ENCODE results near the gene PERM1. TPM values are rescaled to one million over a fixed set of nuclear protein-coding genes. Genes with fewer than 3 reads are reported as not detected.

Gene PERM1
- total RNA-seq, 1 donor from 2014 or later, result not detected

- no peaks in the 10 kb centered on the region for H3K9me3 Mint-ChIP-seq (ENCODE audit: low read depth)
- peak within 1 kb of the TSS; percentile 85 for H3K4me3 Mint-ChIP-seq (ENCODE audit: low read depth)
- peaks cover 7% of the 10 kb centered on the region for H3K4me1 Mint-ChIP-seq (ENCODE audit: low read depth)
- peak; percentile 52 for DNase-seq (ENCODE audit: low spot score, unreplicated experiment)
- H3K27me3 Mint-ChIP-seq, result no peaks in the 10 kb centered on the region
- H3K27ac Mint-ChIP-seq, result no peak within 1 kb of the TSS
- no peak for TF ChIP-seq CTCF (IDR thresholded peaks at IDR 0.05; ENCODE audit: unreplicated experiment)
- H3K36me3 Mint-ChIP-seq (ENCODE audit: insufficient read depth), result peaks cover 6% of the 10 kb centered on the region
Observed at GRCh38 chr1:960363-961131, 21.3 kb downstream of the PERM1 start, which contains the start of gene KLHL17. Gene KLHL17 (plus strand): TSS chr1:960584. CDS start chr1:960694, 110 bp downstream.

- Mint-ChIP-seq H3K4me3 (ENCODE audit: low read depth) (peak overlapping the region; percentile 85), H3K27ac (no peak overlapping the region), H3K36me3 (ENCODE audit: insufficient read depth) (peaks cover 7% of the 10 kb centered on the region), H3K4me1 (ENCODE audit: low read depth) (peaks cover 7% of the 10 kb centered on the region), H3K9me3 (ENCODE audit: low read depth) (no peaks in the 10 kb centered on the region), H3K27me3 (no peaks in the 10 kb centered on the region)
- DNase-seq (ENCODE audit: low spot score, unreplicated experiment), result no peak
- no peak for TF ChIP-seq CTCF (IDR thresholded peaks at IDR 0.05; ENCODE audit: unreplicated experiment)
Observed at GRCh38 chr1:959731-960362, 22.0 kb downstream of the PERM1 start.

GRCh38 chr1:958823-959730 is 22.8 kb downstream of the PERM1 start, which contains the start of gene NOC2L:
Gene NOC2L (minus strand): TSS chr1:959256. CDS start chr1:959240, 16 bp downstream.
- Mint-ChIP-seq H3K27ac (peak within 1 kb of the TSS; percentile 50), H3K27me3 (no peaks in the 10 kb centered on the region), H3K4me1 (ENCODE audit: low read depth) (peaks cover 7% of the 10 kb centered on the region), H3K36me3 (ENCODE audit: insufficient read depth) (peaks cover 7% of the 10 kb centered on the region), H3K9me3 (ENCODE audit: low read depth) (no peaks in the 10 kb centered on the region), H3K4me3 (ENCODE audit: low read depth) (peak within 1 kb of the TSS; percentile 85)
- peak; percentile 94 for DNase-seq (ENCODE audit: low spot score, unreplicated experiment)
- TF ChIP-seq CTCF (IDR thresholded peaks at IDR 0.05; ENCODE audit: unreplicated experiment), result no peak

GRCh38 chr1:956636-957035 is 25.3 kb downstream of the PERM1 start:
- Mint-ChIP-seq H3K4me1 (ENCODE audit: low read depth) (peaks cover 7% of the 10 kb centered on the region), H3K36me3 (ENCODE audit: insufficient read depth) (peaks cover 7% of the 10 kb centered on the region), H3K4me3 (ENCODE audit: low read depth) (no peak overlapping the region), H3K27ac (no peak overlapping the region), H3K27me3 (no peaks in the 10 kb centered on the region), H3K9me3 (ENCODE audit: low read depth) (no peaks in the 10 kb centered on the region)
- no peak for TF ChIP-seq CTCF (IDR thresholded peaks at IDR 0.05; ENCODE audit: unreplicated experiment)
- DNase-seq (ENCODE audit: low spot score, unreplicated experiment), result no peak

DNA sequence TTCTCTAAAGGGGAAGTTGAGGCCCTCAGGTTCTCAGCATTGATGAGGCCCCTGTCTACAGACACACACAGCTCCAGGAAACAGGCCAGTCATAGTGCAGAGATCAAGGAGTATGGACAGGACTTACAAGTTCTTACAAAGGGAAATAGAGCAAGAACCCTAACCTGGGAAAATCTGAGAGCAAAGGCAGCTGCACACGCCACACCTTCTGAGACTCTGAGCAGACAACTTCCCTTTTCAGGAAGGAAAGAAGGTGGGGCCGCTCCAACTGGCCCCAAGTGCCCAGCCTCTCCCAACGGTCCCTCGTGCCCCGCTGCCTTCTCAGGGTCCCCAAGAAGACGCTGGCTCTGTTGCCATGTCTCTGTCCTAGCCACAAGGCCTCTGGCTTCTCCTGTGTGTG is 26.4 kb downstream of the PERM1 start:
- no peak for TF ChIP-seq CTCF (IDR thresholded peaks at IDR 0.05; ENCODE audit: unreplicated experiment)
- Mint-ChIP-seq H3K4me3 (ENCODE audit: low read depth) (no peak overlapping the region), H3K27ac (no peak overlapping the region), H3K36me3 (ENCODE audit: insufficient read depth) (peaks cover 13% of the 10 kb centered on the region), H3K4me1 (ENCODE audit: low read depth) (peaks cover 7% of the 10 kb centered on the region), H3K27me3 (no peaks in the 10 kb centered on the region), H3K9me3 (ENCODE audit: low read depth) (no peaks in the 10 kb centered on the region)
- no peak for DNase-seq (ENCODE audit: low spot score, unreplicated experiment)
